DOHH2 (cell line): ENCODE data around the gene HYAL2.

Source experiments
- EZH2phosphoT487 ChIP-seq: fragments of 200-600 bp; sonication (generic); IDR thresholded peaks from 2 replicates; pipeline ENCODE4 v1.6.1; 2017; ENCODE audit warnings: borderline replicate concordance, mild to moderate bottlenecking, antibody characterized with exemption, low read length, moderate library complexity, mixed read lengths
- TF ChIP-seq, protein P1 (sequence below): fragments of 200-600 bp; sonication (generic); IDR thresholded peaks from one replicate; pipeline ENCODE4 v1.5.1; 2014; ENCODE audit warnings: antibody characterized with exemption, mild to moderate bottlenecking, low read depth, low read length; ENCODE audit not compliant: poor library complexity, severe bottlenecking

DNA sequence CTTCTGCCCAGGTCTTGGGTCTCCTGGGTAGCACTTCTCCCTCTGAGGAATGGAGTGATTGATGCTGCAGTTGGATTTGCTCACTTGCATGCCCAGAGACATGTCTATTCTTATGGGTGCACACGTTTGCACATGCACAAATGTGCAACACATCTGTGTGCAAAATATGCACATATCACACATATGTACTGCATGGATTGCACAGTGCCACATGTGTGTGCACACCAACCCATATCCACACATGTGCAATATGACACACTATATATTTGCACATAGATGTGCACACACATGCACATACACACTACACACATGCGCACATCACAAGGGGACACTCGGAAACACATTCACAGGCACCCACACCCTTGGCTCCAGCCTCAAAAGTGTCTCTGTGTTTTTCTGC lies 54.3 kb downstream of the HYAL2 start:
- TF ChIP-seq, protein P1, sequence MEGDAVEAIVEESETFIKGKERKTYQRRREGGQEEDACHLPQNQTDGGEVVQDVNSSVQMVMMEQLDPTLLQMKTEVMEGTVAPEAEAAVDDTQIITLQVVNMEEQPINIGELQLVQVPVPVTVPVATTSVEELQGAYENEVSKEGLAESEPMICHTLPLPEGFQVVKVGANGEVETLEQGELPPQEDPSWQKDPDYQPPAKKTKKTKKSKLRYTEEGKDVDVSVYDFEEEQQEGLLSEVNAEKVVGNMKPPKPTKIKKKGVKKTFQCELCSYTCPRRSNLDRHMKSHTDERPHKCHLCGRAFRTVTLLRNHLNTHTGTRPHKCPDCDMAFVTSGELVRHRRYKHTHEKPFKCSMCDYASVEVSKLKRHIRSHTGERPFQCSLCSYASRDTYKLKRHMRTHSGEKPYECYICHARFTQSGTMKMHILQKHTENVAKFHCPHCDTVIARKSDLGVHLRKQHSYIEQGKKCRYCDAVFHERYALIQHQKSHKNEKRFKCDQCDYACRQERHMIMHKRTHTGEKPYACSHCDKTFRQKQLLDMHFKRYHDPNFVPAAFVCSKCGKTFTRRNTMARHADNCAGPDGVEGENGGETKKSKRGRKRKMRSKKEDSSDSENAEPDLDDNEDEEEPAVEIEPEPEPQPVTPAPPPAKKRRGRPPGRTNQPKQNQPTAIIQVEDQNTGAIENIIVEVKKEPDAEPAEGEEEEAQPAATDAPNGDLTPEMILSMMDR, result no peak
- TF ChIP-seq EZH2phosphoT487, result no peak
